ENCODE measurements around the gene RXFP4.
"Not testable (repeated sequence)": the region's sequence is repeated elsewhere in the genome, so short reads cannot be mapped to it uniquely, and the experiment has no call there.

GRCh38 chr1:155895617-155896016 is 45.8 kb upstream of the RXFP4 start:
- not testable (repeated sequence) for TF ChIP-seq CTCF (optimal IDR thresholded peaks at IDR 0.05 in 1 of 3, IDR thresholded peaks at IDR 0.05 in 1 of 3, conservative IDR thresholded peaks at IDR 0.05 in 1 of 3; ENCODE audit: extremely low read depth in 1 of 3, insufficient read depth in 2 of 3, low read length in 3 of 3); EZH2 (IDR thresholded peaks at IDR 0.05; ENCODE audit: low read length)

All from keratinocyte (primary cell).